Testis (tissue), 2 donors: ENCODE results near the gene ITPKC.

Experiments
- POLR2A ChIP-seq: fragments of 450-650 bp; IDR thresholded peaks from one replicate; pipeline ENCODE4 v1.6.1; 2017; ENCODE audit warnings: antibody characterized with exemption, mild to moderate bottlenecking, moderate library complexity
- TF ChIP-seq, protein P1 (sequence below), 3 experiments: fragments of 450-650 bp in 2 of 3; fragments of 200-600 bp in 1 of 3; sonication (generic) in 1 of 3; IDR thresholded peaks; one replicate each; pipeline ENCODE4 v1.5.1; 2016 to 2019; ENCODE audit warnings: antibody characterized with exemption in 3 of 3, mild to moderate bottlenecking in 2 of 3, moderate library complexity in 1 of 3

GRCh38 chr19:40739871-40740703 lies 23.2 kb downstream of the ITPKC start:
- TF ChIP-seq, protein P1, sequence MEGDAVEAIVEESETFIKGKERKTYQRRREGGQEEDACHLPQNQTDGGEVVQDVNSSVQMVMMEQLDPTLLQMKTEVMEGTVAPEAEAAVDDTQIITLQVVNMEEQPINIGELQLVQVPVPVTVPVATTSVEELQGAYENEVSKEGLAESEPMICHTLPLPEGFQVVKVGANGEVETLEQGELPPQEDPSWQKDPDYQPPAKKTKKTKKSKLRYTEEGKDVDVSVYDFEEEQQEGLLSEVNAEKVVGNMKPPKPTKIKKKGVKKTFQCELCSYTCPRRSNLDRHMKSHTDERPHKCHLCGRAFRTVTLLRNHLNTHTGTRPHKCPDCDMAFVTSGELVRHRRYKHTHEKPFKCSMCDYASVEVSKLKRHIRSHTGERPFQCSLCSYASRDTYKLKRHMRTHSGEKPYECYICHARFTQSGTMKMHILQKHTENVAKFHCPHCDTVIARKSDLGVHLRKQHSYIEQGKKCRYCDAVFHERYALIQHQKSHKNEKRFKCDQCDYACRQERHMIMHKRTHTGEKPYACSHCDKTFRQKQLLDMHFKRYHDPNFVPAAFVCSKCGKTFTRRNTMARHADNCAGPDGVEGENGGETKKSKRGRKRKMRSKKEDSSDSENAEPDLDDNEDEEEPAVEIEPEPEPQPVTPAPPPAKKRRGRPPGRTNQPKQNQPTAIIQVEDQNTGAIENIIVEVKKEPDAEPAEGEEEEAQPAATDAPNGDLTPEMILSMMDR (IDR thresholded peaks at IDR 0.05) = no peak
- TF ChIP-seq POLR2A = no peak
